ENCODE results near the gene DHH.

DHH gene

DNA sequence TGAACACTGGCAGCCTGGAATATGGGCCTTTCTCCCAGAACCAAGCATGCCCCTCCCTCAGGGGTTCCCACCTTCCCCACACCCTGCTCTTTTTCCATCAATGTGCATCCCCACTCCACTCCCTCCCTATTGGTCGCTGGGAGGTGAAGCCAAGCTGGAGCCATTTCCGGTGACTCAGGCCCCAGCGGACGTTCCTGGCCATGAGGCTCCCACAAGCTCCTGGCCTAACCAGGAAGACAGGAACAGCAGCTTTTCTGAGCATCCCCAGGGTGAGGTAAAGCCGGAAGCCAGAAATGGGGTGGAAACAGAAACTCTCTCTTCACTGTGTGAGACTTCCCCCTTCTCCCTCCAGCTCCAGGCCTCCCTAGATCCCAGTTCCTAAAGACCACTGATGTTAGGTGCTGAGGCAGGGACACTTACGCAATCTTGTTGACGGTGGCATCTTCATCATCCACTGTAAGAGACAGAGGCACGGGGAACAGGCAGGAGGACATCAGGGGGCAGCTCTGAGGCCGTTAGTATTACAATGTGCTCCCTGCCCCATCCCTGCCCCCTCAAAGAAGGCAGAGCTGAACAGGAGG, 11.0 kb upstream of the DHH start:
- peaks cover 39% of the 10 kb centered on the region for H3K79me2 ChIP-seq (ENCODE audit: insufficient read depth, low read length)
- no peaks in the 10 kb centered on the region for H3K27me3 ChIP-seq (ENCODE audit: insufficient read depth, low read length, poor library complexity, severe bottlenecking)
- peaks cover 27% of the 10 kb centered on the region; the same call in 1 of the 2 replicates for H3K36me3 ChIP-seq (ENCODE audit: insufficient read depth, low read length)
- peaks cover 13% of the 10 kb centered on the region for H4K20me1 ChIP-seq (ENCODE audit: insufficient read depth, low read length, poor library complexity, severe bottlenecking)
- no peak overlapping the region for H2AFZ ChIP-seq (ENCODE audit: low read length)
- no peak overlapping the region for H3K9ac ChIP-seq (ENCODE audit: low read depth, low read length, poor library complexity, severe bottlenecking)
- no peak overlapping the region for H3K4me2 ChIP-seq (ENCODE audit: low read depth, low read length, poor library complexity, severe bottlenecking)
- no peaks in the 10 kb centered on the region for H3F3A ChIP-seq (ENCODE audit: low read depth)
- no peaks in the 10 kb centered on the region for H3K9me2 ChIP-seq (replicated peaks; ENCODE audit: low read depth, low read length)
- H3K4me3 ChIP-seq (ENCODE audit: low read length, poor library complexity, severe bottlenecking) = no peak overlapping the region
- no peak for TF ChIP-seq EZH2phosphoT487 (IDR thresholded peaks at IDR 0.05; ENCODE audit: borderline replicate concordance)
- TF ChIP-seq, protein P1, sequence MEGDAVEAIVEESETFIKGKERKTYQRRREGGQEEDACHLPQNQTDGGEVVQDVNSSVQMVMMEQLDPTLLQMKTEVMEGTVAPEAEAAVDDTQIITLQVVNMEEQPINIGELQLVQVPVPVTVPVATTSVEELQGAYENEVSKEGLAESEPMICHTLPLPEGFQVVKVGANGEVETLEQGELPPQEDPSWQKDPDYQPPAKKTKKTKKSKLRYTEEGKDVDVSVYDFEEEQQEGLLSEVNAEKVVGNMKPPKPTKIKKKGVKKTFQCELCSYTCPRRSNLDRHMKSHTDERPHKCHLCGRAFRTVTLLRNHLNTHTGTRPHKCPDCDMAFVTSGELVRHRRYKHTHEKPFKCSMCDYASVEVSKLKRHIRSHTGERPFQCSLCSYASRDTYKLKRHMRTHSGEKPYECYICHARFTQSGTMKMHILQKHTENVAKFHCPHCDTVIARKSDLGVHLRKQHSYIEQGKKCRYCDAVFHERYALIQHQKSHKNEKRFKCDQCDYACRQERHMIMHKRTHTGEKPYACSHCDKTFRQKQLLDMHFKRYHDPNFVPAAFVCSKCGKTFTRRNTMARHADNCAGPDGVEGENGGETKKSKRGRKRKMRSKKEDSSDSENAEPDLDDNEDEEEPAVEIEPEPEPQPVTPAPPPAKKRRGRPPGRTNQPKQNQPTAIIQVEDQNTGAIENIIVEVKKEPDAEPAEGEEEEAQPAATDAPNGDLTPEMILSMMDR (conservative IDR thresholded peaks at IDR 0.05; ENCODE audit: low read length) = no peak
- H3K4me1 ChIP-seq (ENCODE audit: insufficient read depth, low read length, poor library complexity, severe bottlenecking) = peaks cover 34% of the 10 kb centered on the region
- H3K9me3 ChIP-seq (ENCODE audit: insufficient read depth, low read depth, low read length) = no peaks in the 10 kb centered on the region

DNA sequence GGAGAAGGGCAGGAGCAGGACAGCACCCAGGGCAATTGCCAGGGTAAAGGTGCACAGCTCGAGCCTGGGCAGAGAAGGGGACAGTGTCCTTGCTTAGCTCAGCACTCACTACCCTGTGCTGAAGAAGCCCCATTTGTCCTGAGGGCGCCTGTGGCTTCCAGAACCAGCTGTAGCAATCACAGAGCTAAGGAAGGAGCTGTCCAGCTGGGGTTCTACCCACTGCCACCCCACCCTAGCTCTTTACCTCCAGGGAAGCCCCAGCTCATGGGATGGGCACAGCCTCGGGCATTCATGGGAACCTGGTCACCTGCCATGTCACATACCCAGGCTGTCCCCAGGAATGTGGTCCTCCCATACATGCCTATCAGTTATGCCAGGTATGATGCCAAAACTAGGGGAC, 10.2 kb upstream of the DHH start:
- peaks cover 13% of the 10 kb centered on the region for H4K20me1 ChIP-seq (ENCODE audit: insufficient read depth, low read length, poor library complexity, severe bottlenecking)
- peak overlapping the region; percentile 30 for H3K4me2 ChIP-seq (ENCODE audit: low read depth, low read length, poor library complexity, severe bottlenecking)
- no peak overlapping the region for H3K9ac ChIP-seq (ENCODE audit: low read depth, low read length, poor library complexity, severe bottlenecking)
- peaks cover 34% of the 10 kb centered on the region for H3K4me1 ChIP-seq (ENCODE audit: insufficient read depth, low read length, poor library complexity, severe bottlenecking)
- H2AFZ ChIP-seq (ENCODE audit: low read length) = no peak overlapping the region
- peaks cover 33% of the 10 kb centered on the region for H3K79me2 ChIP-seq (ENCODE audit: insufficient read depth, low read length)
- TF ChIP-seq, protein P1 (conservative IDR thresholded peaks at IDR 0.05; ENCODE audit: low read length) = no peak
- TF ChIP-seq EZH2phosphoT487 (IDR thresholded peaks at IDR 0.05; ENCODE audit: borderline replicate concordance) = no peak
- peaks cover 35% of the 10 kb centered on the region; the same call in 1 of the 2 replicates for H3K36me3 ChIP-seq (ENCODE audit: insufficient read depth, low read length)
- no peaks in the 10 kb centered on the region for H3F3A ChIP-seq (ENCODE audit: low read depth)
- no peaks in the 10 kb centered on the region for H3K9me2 ChIP-seq (replicated peaks; ENCODE audit: low read depth, low read length)
- H3K9me3 ChIP-seq (ENCODE audit: insufficient read depth, low read depth, low read length) = no peaks in the 10 kb centered on the region
- no peaks in the 10 kb centered on the region for H3K27me3 ChIP-seq (ENCODE audit: insufficient read depth, low read length, poor library complexity, severe bottlenecking)
- H3K4me3 ChIP-seq (ENCODE audit: low read length, poor library complexity, severe bottlenecking) = no peak overlapping the region

- H3K79me2 ChIP-seq (ENCODE audit: insufficient read depth, low read length) = peaks cover 2% of the 10 kb centered on the region; the same call in 1 of the 2 replicates
- TF ChIP-seq, protein P1 (conservative IDR thresholded peaks at IDR 0.05; ENCODE audit: low read length) = no peak
- TF ChIP-seq EZH2phosphoT487 (IDR thresholded peaks at IDR 0.05; ENCODE audit: borderline replicate concordance) = no peak
- H4K20me1 ChIP-seq (ENCODE audit: insufficient read depth, low read length, poor library complexity, severe bottlenecking) = no peaks in the 10 kb centered on the region
- no peak overlapping the region for H2AFZ ChIP-seq (ENCODE audit: low read length)
- H3F3A ChIP-seq (ENCODE audit: low read depth) = no peaks in the 10 kb centered on the region
- H3K36me3 ChIP-seq (ENCODE audit: insufficient read depth, low read length) = peaks cover 44% of the 10 kb centered on the region; the same call in 1 of the 2 replicates
- peaks cover 9% of the 10 kb centered on the region for H3K4me1 ChIP-seq (ENCODE audit: insufficient read depth, low read length, poor library complexity, severe bottlenecking)
- H3K27me3 ChIP-seq (ENCODE audit: insufficient read depth, low read length, poor library complexity, severe bottlenecking) = no peaks in the 10 kb centered on the region
- no peak overlapping the region for H3K4me3 ChIP-seq (ENCODE audit: low read length, poor library complexity, severe bottlenecking)
- H3K9ac ChIP-seq (ENCODE audit: low read depth, low read length, poor library complexity, severe bottlenecking) = no peak overlapping the region
- no peak overlapping the region for H3K4me2 ChIP-seq (ENCODE audit: low read depth, low read length, poor library complexity, severe bottlenecking)
- no peaks in the 10 kb centered on the region for H3K9me2 ChIP-seq (replicated peaks; ENCODE audit: low read depth, low read length)
- H3K9me3 ChIP-seq (ENCODE audit: insufficient read depth, low read depth, low read length) = no peaks in the 10 kb centered on the region
Measured at GRCh38 chr12:49100380-49100779, 5.8 kb upstream of the DHH start.
